Testis (tissue), 2 donors: ENCODE results near the gene TM6SF1.

ENCODE experiments used
- POLR2A ChIP-seq: fragments of 450-650 bp; IDR thresholded peaks from one replicate; pipeline ENCODE4 v1.6.1; 2017; ENCODE audit warnings: antibody characterized with exemption, mild to moderate bottlenecking, moderate library complexity
- TF ChIP-seq, protein P1 (sequence below), 3 experiments: fragments of 450-650 bp in 2 of 3; fragments of 200-600 bp in 1 of 3; sonication (generic) in 1 of 3; IDR thresholded peaks; one replicate each; pipeline ENCODE4 v1.5.1; 2016 to 2019; ENCODE audit warnings: antibody characterized with exemption in 3 of 3, mild to moderate bottlenecking in 2 of 3, moderate library complexity in 1 of 3

DNA sequence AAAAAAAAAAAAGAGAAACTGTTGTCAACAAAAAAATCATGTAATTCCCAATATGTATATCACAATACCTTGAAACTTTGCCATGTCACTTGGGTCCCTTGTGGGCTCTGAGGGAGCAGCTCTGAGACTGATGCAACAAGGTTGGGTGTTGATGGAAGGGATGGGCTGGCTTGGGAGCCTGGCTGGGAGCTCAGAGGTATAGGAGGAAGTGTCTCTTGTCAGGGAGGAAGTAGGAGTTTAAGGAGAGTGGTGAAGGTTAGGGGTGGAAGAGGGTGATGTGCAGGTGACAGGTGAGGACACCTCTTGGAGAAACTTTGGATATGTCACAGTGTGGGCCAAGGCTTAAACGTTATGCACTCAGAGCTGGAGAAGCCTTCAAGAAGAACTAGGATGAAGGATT is 2.0 kb upstream of the TM6SF1 start:
- TF ChIP-seq POLR2A: no peak
- TF ChIP-seq, protein P1, sequence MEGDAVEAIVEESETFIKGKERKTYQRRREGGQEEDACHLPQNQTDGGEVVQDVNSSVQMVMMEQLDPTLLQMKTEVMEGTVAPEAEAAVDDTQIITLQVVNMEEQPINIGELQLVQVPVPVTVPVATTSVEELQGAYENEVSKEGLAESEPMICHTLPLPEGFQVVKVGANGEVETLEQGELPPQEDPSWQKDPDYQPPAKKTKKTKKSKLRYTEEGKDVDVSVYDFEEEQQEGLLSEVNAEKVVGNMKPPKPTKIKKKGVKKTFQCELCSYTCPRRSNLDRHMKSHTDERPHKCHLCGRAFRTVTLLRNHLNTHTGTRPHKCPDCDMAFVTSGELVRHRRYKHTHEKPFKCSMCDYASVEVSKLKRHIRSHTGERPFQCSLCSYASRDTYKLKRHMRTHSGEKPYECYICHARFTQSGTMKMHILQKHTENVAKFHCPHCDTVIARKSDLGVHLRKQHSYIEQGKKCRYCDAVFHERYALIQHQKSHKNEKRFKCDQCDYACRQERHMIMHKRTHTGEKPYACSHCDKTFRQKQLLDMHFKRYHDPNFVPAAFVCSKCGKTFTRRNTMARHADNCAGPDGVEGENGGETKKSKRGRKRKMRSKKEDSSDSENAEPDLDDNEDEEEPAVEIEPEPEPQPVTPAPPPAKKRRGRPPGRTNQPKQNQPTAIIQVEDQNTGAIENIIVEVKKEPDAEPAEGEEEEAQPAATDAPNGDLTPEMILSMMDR (IDR thresholded peaks at IDR 0.05): no peak
